ENCODE measurements around the gene ZSWIM3.

- TF ChIP-seq CTCF (IDR thresholded peaks at IDR 0.05; ENCODE audit: extremely low read depth in 1 of 2, insufficient read depth in 1 of 2, low read depth in 1 of 2, low read length in 2 of 2) (no peak), MAX (IDR thresholded peaks at IDR 0.05; ENCODE audit: insufficient read depth, insufficient read length) (no peak), POLR2A (IDR thresholded peaks at IDR 0.05; ENCODE audit: low read depth, low read length) (no peak), POLR2AphosphoS5 (IDR thresholded peaks at IDR 0.05; ENCODE audit: insufficient read depth, low read depth, low read length) (peak; percentile 73), EZH2 (IDR thresholded peaks at IDR 0.05; ENCODE audit: borderline replicate concordance, low read depth, low read length, severe bottlenecking) (no peak), JUN (IDR thresholded peaks at IDR 0.05; ENCODE audit: borderline replicate concordance, insufficient read depth, insufficient read length, low read depth) (no peak), MYC (IDR thresholded peaks at IDR 0.05; ENCODE audit: low read depth, low read length) (no peak)
Observed at GRCh38 chr20:45833883-45834796, 23.3 kb upstream of the ZSWIM3 start.
